HUES64 (cell line): ENCODE results near the gene GREM1.

Source experiments
- H3K27ac ChIP-seq: 2 replicates; pipeline ENCODE4 v1.7.0; 2013; ENCODE audit warnings: low read depth, low read length, inconsistent platforms
- H3K27me3 ChIP-seq: 2 replicates; pipeline ENCODE4 v1.6.1; 2013; ENCODE audit warnings: mild to moderate bottlenecking, low read length; ENCODE audit not compliant: insufficient read depth
- H3K36me3 ChIP-seq: 2 replicates; pipeline ENCODE4 v1.6.1; 2013; ENCODE audit warnings: mild to moderate bottlenecking, low read length; ENCODE audit not compliant: insufficient read depth
- H3K4me1 ChIP-seq: 2 replicates; pipeline ENCODE4 v1.6.1; 2013; ENCODE audit warnings: mild to moderate bottlenecking, low read length, moderate library complexity; ENCODE audit not compliant: insufficient read depth
- H3K4me3 ChIP-seq: 2 replicates; pipeline ENCODE4 v1.5.1; 2013; ENCODE audit warnings: mild to moderate bottlenecking, low read length, moderate library complexity
- H3K9ac ChIP-seq: 2 replicates; pipeline ENCODE4 v1.6.1; 2013; ENCODE audit warnings: mild to moderate bottlenecking, low read depth, low read length
- H3K9me3 ChIP-seq: 2 replicates; pipeline ENCODE4 v1.6.1; 2013; ENCODE audit warnings: low read depth, low read length; ENCODE audit not compliant: insufficient read depth
- WGBS: fragments of 150-250, 120-280 bp; methylation state at CpG from one replicate; pipeline ENCODE4 v1.1.7; 2013; ENCODE audit warnings: missing lambda C conversion rate; 5-methylcytosine and 5-hydroxymethylcytosine counted together

GREM1 gene

DNA sequence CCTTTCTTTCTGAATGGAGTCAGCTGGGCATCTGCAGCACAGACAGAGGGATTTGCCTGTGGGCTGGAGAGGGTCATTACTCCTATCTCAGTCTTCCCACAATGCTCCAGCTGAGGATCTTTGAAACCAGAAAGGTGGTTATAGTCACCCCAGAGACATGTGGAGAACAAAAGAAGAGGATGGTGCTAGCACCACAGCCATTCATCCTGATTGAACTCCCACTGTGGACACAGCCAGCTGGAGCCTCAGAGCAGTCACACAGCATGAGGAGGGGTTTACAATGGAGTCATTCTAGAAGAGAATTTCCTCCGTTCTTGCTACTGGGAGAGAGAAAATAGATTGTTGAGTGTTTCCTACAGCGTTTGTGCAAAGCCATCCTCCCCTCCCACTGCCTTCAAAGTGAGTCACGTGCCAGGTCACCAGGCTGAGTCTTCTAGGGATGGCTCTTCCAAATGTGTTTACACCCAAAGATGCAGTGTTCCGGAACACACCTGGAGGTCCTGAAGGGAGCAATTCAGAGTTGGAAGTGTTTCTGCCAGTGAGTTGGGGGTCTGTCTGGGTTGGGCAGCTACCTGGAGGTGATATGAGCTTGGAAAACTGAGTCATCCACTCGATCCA is 18.9 kb upstream of the GREM1 start:
- Histone ChIP-seq H3K4me3 (no peak overlapping the region), H3K27me3 (no peaks in the 10 kb centered on the region), H3K27ac (no peak overlapping the region), H3K36me3 (no peaks in the 10 kb centered on the region), H3K4me1 (no peaks in the 10 kb centered on the region), H3K9me3 (no peaks in the 10 kb centered on the region), H3K9ac (no peak overlapping the region)
- WGBS = 73% methylated on average over 5 of the region's 5 CpGs

DNA sequence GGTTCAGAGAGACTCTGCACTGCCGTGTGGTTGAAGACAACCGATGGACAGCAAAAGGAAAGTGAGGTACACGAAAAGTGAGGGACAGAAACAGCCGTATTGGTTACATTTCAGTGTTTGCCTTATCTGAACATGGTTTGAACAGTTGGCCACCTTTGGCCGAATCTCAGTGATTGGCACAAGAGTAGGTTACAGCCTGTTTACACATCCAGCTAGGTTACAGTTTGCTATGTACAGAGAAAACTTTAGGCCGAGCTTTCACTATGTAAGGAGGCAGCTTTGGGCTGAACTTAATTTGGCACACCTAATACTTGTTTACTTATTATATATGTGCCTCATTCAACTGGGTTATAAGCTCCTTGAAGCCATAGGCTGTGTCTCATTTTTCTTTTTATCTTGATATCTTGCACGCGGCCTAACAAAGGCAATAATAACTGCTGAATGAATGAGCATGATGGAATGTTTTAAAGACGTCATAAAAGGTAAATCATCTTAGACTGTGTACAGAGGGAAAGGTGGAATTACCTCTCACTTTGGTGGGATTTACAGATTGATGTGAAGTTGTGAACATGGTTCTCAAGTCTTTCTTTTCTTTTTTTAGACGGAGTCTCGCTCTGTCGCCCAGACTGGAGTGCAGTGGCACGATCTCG is 17.2 kb upstream of the GREM1 start:
- 89% methylated on average over 14 of the region's 14 CpGs for WGBS
- H3K9ac ChIP-seq = no peak overlapping the region
- no peak overlapping the region for H3K27ac ChIP-seq

DNA sequence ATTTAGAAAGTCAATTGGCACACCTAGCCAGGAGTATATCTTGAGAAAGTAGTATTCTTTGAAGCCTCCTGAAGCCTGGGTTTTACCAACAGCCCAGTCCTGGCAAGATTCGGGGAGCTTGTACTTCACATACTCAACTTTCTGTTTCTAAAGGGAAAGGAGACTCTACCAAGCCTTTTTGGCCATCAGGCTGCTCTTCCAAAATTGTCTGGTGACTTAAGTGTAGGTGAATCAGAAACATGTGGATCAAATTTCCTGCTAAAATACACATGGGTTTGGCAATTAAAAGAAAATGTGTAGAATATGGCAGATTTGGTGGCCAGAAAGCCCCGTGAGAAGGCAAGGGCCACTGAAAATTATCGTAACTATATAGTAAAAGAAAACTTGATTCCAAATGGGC is 15.9 kb upstream of the GREM1 start:
- no peak overlapping the region for H3K27ac ChIP-seq
- WGBS = 100% methylated on average over 1 of the region's 3 CpGs
- H3K9ac ChIP-seq = no peak overlapping the region
- no peak overlapping the region for H3K4me3 ChIP-seq
- no peaks in the 10 kb centered on the region for H3K9me3 ChIP-seq
- H3K36me3 ChIP-seq = no peaks in the 10 kb centered on the region
- H3K27me3 ChIP-seq = no peaks in the 10 kb centered on the region
- H3K4me1 ChIP-seq = peaks cover 15% of the 10 kb centered on the region; the same call in 1 of the 2 replicates

More for the DNA sequence above, 17.2 kb upstream of the GREM1 start:
- Histone ChIP-seq H3K27me3 (no peaks in the 10 kb centered on the region), H3K36me3 (no peaks in the 10 kb centered on the region), H3K4me3 (no peak overlapping the region), H3K4me1 (peaks cover 15% of the 10 kb centered on the region; the same call in 1 of the 2 replicates), H3K9me3 (no peaks in the 10 kb centered on the region)

DNA sequence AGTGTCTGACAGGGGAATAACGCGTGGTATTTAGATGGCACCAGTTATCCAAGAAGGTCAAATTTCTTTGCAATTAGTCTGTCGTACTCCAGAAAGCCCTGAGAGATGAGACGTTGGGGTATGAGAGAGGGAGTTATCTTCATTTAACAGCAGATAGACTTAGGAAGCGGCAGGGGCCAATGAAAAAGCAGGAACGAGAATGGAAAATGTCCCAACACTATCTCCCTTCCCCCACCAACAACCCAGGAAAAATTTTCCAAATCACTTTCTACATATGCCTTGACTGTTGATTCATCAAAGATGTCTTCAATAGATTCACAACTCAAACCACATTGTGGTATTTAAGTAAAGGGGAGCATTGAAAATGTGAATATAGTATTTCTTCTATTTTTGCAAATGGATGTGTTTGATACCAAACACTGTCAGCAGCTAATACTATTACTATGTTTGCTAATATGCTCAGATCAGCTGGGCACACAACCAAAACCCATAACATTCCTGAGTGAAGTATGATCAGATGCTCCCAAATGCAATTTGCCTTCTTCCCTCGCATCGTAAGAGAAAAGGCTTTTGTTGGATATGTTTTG is 13.3 kb upstream of the GREM1 start:
- no peak overlapping the region for H3K27ac ChIP-seq
- H3K27me3 ChIP-seq = no peaks in the 10 kb centered on the region
- no peaks in the 10 kb centered on the region for H3K36me3 ChIP-seq
- peaks cover 15% of the 10 kb centered on the region; the same call in 1 of the 2 replicates for H3K4me1 ChIP-seq
- no peak overlapping the region; the same call in 1 of the 2 replicates for H3K9ac ChIP-seq
- no peaks in the 10 kb centered on the region for H3K9me3 ChIP-seq
- WGBS = 88% methylated on average over 8 of the region's 8 CpGs
- no peak overlapping the region for H3K4me3 ChIP-seq

DNA sequence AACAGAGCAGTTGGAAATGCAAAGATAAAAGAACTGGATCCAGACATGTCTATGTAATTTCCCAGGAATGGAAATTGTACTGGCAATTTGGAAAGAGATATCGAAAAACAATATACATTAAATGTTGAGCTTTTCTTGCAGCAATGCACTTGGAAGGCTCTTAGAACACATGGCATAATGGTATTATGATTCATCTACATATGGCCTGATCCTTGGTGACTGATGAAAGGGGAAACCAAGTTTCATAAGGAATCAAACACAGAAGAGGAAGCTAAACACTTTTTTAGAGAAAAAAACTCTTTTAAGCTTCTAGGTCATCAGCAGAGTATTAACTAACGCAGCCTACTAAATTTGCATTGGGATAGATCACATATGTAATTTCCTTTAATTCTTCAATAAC is 12.4 kb upstream of the GREM1 start:
- H3K27ac ChIP-seq = no peak overlapping the region
- H3K9me3 ChIP-seq = no peaks in the 10 kb centered on the region
- WGBS = 90% methylated on average over 2 of the region's 2 CpGs
- no peak overlapping the region for H3K4me3 ChIP-seq
- H3K36me3 ChIP-seq = no peaks in the 10 kb centered on the region
- peaks cover 15% of the 10 kb centered on the region; the same call in 1 of the 2 replicates for H3K4me1 ChIP-seq
- H3K27me3 ChIP-seq = no peaks in the 10 kb centered on the region
- H3K9ac ChIP-seq = no peak overlapping the region

DNA sequence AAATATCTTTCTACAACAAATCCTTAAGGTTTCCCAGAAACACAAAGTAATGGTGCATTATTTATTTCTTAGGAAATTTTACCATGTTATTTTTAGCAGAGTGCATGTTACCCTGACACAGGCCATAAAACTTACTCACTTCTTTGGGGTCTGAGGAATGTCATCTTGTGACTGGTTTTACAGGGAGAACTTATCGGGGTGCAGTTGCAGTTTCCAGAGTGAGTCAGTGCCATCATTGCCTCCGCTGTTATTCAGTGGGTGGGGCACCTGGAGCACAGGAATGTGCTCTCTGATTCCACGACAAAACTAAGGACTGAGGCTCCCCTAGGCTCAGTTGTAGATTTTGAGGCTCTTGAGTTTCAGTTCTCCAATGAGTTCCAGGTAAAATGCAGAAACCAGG is 11.1 kb upstream of the GREM1 start:
- H3K27ac ChIP-seq = no peak overlapping the region
- peaks cover 15% of the 10 kb centered on the region; the same call in 1 of the 2 replicates for H3K4me1 ChIP-seq
- H3K9ac ChIP-seq = no peak overlapping the region
- no peaks in the 10 kb centered on the region for H3K27me3 ChIP-seq
- no peaks in the 10 kb centered on the region for H3K36me3 ChIP-seq
- no peak overlapping the region for H3K4me3 ChIP-seq
- WGBS = 76% methylated on average over 3 of the region's 3 CpGs
- H3K9me3 ChIP-seq = no peaks in the 10 kb centered on the region

DNA sequence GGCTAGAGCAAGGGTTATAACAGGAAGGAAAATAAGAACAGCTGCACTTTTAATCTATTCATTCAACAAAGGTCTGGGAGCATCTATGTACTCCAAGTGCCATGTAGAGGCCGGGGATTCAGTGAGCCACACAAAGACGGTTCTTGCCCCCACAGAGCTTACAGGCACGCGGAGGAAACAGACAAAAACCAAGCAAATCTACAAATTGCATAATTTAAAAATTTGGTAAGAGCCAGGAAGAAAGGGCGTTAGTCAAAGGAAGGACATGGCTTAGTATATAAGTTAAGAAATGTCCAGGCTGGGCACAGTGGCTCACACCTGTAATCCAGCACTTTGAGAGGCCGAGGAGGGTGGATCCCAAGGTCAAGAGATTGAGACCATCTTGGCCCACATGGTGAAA is 10.4 kb upstream of the GREM1 start:
- Histone ChIP-seq H3K27ac (no peak overlapping the region), H3K27me3 (no peaks in the 10 kb centered on the region), H3K4me1 (peaks cover 15% of the 10 kb centered on the region; the same call in 1 of the 2 replicates), H3K36me3 (no peaks in the 10 kb centered on the region), H3K4me3 (no peak overlapping the region), H3K9me3 (no peaks in the 10 kb centered on the region), H3K9ac (no peak overlapping the region)
- WGBS = 79% methylated on average over 6 of the region's 6 CpGs

DNA sequence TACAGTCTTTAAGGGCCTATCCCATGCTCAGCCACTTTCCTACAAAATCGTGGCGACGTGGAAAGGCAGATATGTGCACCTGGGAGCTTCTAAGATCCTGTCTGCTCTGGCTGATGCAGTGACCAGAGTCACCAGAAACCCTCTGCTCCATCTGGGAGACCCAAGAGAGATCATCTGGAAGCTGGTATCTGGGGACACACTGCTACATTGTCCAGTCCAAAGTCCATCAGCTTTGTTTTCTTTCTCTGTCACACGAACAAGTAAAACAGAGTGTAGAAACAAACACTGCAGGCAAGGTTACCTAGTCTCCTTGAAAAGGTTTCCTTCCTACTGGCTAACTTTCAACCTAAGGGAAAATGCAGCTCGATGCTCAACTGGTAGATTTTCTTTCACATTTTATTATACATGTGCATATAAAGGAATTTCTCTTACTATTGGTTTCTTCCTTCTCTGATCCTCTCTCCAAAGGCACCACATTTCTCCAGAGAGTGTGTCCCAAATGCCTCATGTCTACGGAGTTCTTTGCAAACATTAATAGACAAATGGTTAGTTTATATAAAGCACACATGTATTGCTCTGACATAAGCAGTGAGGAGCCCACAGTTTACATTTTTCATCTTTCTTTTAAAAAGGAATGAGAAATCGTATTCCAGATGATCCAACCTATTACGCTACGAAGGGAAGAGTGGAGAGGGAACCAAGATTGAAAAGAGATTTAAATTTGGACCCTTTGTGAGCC is 8.3 kb upstream of the GREM1 start:
- Histone ChIP-seq H3K9ac (no peak overlapping the region), H3K36me3 (no peaks in the 10 kb centered on the region), H3K9me3 (no peaks in the 10 kb centered on the region), H3K4me3 (no peak overlapping the region), H3K27me3 (peaks cover 12% of the 10 kb centered on the region), H3K27ac (no peak overlapping the region), H3K4me1 (peaks cover 11% of the 10 kb centered on the region; the same call in 1 of the 2 replicates)
- 91% methylated on average over 9 of the region's 9 CpGs for WGBS

DNA sequence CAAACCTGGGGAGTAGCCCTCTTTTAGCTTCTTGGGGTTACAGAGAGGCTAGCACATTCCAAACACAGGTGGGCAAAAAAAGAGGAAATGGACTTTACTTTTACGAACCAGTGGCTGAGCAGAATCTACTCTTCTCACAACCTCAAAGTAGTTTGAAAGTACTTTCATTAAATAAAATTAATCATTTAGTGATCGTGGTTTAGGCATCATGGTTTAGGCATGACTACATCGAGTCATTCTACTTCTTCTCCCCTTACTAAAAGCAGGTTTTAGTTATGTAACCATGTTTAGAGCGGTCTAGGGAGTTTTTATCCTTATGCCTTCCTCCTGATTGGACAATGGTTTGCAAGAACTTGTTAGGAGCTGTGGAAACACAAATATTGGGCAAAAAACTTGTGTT is 2.5 kb upstream of the GREM1 start:
- H3K4me3 ChIP-seq = no peak overlapping the region
- no CpG with 5 or more reads among the region's 4 CpGs for WGBS
- peaks cover 70% of the 10 kb centered on the region for H3K27me3 ChIP-seq
- H3K27ac ChIP-seq = no peak overlapping the region
- no peaks in the 10 kb centered on the region for H3K36me3 ChIP-seq
- H3K9ac ChIP-seq = no peak overlapping the region
- H3K9me3 ChIP-seq = no peaks in the 10 kb centered on the region
- H3K4me1 ChIP-seq = peaks cover 25% of the 10 kb centered on the region

DNA sequence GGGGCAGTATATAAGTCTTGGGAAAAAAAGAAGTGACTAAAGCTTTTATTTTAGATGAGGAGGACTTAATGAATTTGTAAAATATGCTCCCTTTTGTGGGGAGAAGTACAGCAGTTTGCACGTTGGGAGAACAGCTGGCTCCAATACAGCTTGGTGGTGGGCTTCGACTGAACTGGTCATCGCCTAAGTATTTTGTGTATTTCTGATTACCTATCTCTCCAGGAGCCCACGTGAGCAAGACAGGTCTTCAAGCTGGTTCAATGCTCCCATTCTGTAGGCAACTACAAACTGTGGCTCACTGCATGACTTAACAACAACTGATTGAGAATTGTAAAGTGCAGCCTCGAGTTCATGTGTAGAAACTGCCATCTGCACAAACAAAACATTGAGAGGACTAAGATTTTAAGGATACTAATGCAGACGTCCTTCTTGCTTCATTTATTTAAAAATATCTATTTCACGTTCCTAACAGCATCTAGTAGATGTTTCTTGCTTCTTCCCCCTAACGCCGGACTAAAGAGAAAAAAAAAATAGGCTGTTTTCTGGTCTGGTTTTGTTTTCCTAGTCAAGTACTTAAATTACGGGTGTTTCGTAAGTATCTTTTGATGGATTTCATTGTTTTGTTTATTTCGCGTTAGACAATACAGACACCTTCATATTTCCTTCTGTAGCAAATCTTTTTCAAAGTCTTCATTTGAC is 1.4 kb upstream of the GREM1 start:
- H3K9me3 ChIP-seq = no peaks in the 10 kb centered on the region
- no peak overlapping the region for H3K9ac ChIP-seq
- H3K27me3 ChIP-seq = peaks cover 81% of the 10 kb centered on the region
- WGBS = 62% methylated on average over 13 of the region's 13 CpGs
- no peaks in the 10 kb centered on the region for H3K36me3 ChIP-seq
- peak overlapping the region; percentile 62 for H3K4me3 ChIP-seq
- peaks cover 29% of the 10 kb centered on the region for H3K4me1 ChIP-seq
- H3K27ac ChIP-seq = no peak overlapping the region
